AG20443 (cell line): ENCODE results near the gene DNAH2.
"Not testable (repeated sequence)": the region's sequence is repeated elsewhere in the genome, so short reads cannot be mapped to it uniquely, and the experiment has no call there.

Experiments
- DNase-seq: peaks from one replicate; pipeline ENCODE4 v3.0.0; 2012; ENCODE audit warnings: low spot score, mixed read lengths

Gene DNAH2

DNA sequence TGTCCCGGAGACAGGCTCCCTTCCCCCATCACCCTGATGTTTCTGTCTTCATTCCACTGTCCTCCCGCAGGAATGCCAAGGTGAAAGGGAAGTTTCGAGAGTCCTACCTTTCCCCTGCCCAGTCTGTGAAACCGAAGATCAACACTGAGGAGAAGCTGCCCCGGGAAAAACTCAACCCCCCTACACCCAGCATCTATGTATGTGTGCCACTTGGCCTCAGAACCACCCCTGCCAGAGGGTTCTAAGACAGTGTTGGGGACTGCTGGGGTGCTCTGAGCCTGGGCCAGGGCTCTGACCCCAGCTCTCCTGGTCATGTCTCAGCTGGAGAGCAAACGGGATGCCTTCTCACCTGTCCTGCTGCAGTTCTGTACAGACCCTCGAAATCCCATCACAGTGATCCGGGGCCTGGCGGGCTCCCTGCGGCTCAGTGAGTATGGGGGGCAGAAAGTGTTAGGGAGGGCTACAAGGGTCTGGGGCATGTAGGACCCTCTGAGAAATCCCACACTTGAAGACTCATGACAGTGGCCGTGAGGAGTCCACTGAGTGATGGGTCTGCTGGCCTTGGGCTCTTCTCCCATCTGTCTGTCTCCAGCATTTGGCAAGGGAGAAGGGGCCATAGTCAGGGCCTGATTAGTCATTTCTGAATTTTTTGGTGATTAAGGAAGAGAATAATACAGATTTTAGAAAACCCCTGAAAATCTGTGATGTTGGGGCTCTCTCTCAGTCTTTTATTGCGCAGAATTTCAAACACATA lies 132.4 kb downstream of the DNAH2 start:
- no peak for DNase-seq

DNA sequence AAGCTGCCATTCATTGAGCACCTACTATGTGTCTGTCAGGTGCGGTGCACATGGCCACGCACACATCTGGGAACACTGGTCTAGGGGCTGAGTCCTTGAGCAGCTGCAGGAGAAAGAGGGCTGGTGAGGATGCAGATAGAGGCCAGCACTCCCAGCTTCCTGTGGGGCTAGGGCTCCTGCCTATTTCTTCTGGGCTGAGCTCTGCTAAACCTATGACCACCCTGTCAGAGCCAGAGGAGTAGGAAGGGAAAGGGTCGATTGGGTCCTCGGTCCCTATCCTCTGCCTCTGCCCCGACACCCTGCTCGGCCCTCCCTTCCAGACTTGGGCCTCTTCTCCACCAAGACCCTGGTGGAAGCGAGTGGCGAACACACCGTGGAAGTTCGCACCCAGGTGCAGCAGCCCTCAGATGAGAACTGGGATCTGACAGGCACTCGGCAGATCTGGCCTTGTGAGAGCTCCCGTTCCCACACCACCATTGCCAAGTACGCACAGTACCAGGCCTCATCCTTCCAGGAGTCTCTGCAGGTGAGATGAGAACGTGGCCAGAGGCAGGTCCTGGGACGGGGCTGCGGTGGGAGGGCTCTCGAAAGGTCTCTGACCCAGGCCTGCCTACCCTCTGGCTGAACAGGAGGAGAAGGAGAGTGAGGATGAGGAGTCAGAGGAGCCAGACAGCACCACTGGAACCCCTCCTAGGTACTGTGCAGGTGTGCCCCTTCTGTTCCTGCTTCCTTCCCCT lies 133.3 kb downstream of the DNAH2 start:
- no peak for DNase-seq

DNA sequence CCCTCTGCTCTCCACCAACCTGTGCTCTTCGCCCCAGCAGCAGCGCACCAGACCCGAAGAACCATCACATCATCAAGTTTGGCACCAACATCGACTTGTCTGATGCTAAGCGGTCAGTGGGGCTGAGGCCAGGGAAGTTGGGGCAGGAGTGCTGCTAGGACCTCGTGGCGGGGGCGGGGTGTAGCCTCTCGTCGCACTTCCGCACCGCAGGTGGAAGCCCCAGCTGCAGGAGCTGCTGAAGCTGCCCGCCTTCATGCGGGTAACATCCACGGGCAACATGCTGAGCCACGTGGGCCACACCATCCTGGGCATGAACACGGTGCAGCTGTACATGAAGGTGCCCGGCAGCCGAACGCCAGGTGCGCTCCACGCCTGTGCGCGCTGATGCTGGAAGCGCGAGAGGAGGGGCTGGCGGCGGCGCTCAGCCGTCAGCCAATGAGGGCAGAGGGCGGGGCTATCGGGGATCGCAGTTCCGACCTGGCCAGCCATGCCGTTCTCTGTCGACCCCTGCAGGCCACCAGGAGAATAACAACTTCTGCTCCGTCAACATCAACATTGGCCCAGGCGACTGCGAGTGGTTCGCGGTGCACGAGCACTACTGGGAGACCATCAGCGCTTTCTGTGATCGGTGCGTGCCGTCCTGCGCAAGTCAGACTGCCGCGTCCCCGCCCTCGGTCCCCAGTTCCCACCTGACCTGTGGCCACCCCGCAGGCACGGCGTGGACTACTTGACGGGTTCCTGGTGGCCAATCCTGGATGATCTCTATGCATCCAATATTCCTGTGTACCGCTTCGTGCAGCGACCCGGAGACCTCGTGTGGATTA lies 134.1 kb downstream of the DNAH2 start:
- DNase-seq = peak; percentile 92

DNA sequence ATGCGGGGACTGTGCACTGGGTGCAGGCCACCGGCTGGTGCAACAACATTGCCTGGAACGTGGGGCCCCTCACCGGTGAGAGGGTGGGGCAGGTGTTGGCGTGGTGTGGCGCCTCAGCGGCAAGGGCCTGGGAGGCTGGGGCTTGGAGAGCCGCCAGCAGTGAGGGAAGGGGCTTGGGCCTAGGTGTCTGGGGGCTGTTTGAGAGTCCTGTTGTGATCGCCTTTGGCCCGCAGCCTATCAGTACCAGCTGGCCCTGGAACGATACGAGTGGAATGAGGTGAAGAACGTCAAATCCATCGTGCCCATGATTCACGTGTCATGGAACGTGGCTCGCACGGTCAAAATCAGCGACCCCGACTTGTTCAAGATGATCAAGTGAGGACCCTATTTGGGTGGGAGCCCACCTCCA lies 134.7 kb downstream of the DNAH2 start:
- no peak for DNase-seq

DNA sequence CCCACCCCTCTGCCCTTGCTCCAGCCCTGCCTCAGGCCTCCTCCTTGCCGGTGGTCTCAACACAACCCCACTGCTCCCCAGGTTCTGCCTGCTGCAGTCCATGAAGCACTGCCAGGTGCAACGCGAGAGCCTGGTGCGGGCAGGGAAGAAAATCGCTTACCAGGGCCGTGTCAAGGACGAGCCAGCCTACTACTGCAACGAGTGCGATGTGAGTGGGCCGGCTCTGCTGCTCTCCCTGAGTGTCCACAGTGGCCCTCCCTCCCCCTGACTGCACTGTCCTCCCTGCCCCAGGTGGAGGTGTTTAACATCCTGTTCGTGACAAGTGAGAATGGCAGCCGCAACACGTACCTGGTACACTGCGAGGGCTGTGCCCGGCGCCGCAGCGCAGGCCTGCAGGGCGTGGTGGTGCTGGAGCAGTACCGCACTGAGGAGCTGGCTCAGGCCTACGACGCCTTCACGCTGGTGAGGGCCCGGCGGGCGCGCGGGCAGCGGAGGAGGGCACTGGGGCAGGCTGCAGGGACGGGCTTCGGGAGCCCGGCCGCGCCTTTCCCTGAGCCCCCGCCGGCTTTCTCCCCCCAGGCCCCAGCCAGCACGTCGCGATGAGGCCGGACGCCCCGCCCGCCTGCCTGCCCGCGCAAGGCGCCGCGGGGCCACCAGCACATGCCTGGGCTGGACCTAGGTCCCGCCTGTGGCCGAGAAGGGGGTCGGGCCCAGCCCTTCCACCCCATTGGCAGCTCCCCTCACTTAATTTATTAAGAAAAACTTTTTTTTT lies 135.6 kb downstream of the DNAH2 start:
- no peak for DNase-seq

DNA sequence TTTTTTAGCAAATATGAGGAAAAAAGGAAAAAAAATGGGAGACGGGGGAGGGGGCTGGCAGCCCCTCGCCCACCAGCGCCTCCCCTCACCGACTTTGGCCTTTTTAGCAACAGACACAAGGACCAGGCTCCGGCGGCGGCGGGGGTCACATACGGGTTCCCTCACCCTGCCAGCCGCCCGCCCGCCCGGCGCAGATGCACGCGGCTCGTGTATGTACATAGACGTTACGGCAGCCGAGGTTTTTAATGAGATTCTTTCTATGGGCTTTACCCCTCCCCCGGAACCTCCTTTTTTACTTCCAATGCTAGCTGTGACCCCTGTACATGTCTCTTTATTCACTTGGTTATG lies 136.1 kb downstream of the DNAH2 start:
- DNase-seq = no peak

DNA sequence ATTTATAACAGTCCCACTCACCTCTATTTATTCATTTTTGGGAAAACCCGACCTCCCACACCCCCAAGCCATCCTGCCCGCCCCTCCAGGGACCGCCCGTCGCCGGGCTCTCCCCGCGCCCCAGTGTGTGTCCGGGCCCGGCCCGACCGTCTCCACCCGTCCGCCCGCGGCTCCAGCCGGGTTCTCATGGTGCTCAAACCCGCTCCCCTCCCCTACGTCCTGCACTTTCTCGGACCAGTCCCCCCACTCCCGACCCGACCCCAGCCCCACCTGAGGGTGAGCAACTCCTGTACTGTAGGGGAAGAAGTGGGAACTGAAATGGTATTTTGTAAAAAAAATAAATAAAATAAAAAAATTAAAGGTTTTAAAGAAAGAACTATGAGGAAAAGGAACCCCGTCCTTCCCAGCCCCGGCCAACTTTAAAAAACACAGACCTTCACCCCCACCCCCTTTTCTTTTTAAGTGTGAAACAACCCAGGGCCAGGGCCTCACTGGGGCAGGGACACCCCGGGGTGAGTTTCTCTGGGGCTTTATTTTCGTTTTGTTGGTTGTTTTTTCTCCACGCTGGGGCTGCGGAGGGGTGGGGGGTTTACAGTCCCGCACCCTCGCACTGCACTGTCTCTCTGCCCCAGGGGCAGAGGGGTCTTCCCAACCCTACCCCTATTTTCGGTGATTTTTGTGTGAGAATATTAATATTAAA lies 136.7 kb downstream of the DNAH2 start:
- DNase-seq = no peak

DNA sequence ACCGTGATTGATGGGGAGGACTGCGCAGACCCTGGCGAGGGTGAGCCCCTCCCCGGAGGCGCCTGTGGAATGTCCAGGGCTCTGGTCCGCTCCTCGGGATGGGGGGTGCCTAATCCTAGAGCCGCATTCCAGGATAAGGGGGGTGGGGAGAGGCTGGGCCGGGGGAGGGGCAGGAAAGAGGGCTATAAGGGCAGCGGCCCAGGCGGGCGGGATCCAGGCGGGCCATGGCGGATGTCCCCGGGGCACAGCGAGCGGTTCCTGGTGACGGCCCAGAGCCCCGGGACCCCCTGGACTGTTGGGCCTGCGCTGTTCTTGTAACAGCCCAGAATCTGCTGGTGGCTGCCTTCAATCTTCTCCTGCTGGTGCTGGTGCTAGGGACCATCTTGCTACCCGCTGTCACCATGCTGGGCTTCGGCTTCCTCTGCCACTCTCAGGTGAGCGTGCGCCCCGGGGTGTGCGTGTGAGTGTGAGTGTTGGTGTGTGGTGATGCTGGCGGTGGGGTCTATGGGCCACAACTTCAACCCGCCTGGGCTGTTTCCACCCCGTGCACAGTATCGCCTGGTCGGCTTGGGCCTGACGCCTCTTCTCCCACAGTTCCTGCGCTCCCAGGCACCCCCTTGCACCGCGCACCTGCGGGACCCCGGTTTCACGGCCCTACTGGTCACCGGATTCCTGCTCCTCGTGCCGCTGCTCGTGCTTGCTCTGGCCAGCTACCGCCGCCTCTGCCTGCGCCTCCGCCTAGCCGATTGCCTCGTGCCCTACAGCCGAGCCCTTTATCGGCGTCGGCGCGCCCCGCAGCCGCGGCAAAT lies 137.5 kb downstream of the DNAH2 start, which contains the start of gene TMEM88:
TSS of gene TMEM88 (plus strand) at position 216 of the 809 bp plus-strand sequence. CDS start at position 225, 9 bp downstream.
- no peak for DNase-seq

DNA sequence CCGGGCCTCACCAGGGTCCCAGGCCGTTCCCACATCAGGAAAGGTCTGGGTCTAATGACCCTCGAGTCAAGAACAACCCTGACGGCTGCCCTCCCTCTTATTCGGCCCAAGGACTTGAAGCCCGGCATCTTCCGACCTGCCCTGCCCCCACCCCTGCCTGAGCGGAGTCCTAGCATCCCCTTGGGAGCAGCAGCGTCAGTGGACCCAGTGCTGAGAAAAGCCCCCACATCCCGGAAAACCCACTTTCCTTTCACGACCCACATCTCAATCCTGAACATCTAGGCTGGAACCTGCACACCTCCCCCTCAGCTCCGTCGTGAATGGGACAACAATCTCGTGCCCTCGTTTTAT lies 138.1 kb downstream of the DNAH2 start:
- no peak for DNase-seq

DNA sequence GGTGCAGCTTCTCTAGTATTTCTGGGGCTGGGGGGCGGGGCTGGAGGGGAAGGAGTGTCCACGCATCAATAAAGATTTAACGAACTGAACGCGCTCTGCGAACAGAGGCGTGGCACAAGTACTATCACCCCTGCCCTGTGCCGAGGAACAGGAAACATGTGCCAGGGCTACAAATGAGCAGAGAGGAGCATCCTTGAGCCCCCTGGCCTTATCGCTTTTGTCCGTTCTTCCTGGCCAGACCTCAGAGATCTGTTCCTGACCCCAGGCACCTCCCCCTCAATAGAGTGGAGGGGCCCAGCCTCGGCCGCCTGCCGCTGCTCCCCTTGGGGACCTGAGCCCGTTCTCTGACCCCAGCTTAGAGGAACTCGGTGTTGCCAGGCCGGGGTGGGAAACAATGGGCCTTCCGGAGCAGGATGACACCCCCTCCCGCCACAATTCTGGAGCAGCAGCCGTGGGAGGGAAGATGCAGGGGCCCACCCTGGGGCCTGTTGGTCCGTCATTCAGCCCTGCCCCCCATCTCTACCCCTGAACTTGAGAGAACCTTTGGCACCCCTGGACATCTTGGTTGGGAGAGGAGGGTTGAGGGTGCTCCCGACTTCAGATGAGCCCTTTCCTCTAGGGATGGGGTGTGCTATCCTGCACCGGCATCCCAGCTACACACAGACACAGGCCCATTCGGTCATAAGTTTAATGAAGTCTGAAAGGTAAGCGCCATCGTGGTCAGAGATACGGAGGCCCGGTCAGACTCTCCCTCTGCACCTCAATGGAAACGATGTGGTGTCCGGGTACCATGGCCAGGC lies 138.7 kb downstream of the DNAH2 start:
- peak; percentile 15 for DNase-seq

DNA sequence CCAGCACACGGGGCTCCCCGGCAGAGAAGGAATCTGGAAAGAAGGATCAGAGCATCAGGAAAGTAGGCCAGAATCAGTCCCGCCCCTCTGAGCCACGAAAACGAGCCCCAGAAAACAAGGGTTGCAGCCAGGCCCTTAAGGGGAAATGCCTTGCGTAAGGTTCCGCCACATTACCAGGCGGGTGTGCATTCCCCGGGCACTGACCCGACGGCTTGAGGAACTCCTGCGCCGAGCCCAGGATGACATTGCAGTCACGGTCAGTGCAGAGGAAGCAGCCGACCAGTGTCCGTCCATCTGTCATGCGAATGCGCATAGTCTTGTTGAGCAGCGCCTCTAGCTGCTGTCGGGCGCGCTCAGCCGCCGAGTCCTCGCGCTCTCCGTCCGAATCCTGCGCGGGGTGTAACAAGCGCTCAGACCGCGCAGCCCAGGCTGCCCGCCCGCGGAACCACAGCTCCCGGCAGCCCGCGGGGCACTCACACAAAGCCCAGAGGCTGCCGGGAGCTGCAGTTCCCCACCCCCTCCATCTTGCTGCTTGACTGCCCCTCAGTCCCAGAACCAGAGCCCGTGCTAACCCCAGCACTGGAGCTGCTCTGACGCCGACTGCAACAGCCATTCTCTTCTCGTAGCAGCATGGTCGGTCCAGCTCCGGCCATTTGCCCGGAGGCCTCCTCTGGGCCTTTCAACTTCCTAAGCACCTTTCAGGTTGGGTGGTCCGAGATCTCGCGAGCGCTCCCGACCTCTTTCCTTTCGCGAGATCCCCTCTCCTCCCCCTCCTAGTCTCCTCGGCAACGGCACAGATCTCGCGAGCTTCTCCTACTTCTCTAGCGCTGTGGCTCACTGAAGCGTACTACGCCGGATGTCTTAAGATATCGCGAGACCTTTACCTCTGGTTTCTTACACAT lies 139.5 kb downstream of the DNAH2 start, which contains the start of gene NAA38:
TSS of gene NAA38 (minus strand) at position 749 of the 902 bp plus-strand sequence. CDS start at position 653, 96 bp downstream.
- DNase-seq = peak; percentile 94

DNA sequence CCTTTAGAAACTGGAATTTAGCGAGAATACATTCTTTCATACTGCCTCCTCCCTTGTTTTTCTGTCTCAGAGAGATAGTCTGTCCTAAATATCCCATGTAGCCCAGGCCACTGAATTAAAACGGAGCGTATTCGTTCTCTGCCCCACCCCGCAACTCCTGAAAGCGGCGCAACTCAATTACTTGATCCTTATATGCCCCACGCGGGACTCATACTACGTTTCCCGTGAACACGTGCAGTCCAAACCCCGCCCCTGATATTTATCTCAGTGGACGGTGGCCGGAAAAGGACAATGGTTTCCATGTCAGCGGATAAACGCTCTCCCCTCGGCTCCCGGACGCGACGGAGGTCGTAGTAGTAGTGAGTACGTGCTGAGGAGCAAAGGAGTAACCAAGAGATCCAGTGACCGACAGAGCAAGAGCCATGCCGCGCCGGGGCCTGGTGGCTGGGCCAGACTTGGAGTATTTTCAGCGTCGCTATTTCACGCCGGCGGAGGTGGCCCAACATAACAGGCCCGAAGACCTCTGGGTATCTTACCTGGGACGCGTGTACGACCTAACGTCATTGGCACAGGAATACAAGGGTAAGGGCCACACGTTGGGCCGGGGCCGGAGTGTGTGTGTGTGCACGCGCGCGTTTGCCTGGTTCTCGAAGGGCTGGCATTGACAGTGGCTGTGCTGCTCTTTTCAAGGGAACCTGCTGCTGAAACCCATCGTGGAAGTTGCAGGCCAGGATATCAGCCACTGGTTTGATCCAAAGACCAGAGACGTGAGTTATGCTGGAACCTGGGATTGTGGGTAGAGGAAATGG lies 140.4 kb downstream of the DNAH2 start, which contains the start of gene CYB5D1:
TSS of gene CYB5D1 (plus strand) at position 291 of the 809 bp plus-strand sequence. CDS start at position 423, 132 bp downstream.
- DNase-seq = peak; percentile 85

DNA sequence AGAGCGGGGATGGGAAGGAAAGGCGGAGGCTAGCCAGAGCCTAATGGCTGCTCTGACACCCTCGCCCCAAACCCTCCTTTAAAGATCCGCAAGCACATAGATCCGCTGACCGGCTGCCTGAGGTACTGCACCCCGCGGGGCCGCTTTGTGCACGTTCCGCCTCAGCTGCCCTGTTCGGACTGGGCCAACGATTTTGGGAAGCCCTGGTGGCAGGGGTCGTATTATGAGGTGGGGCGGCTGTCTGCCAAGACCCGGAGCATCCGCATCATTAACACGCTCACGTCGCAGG lies 140.9 kb downstream of the DNAH2 start:
- peak; percentile 80 for DNase-seq

DNA sequence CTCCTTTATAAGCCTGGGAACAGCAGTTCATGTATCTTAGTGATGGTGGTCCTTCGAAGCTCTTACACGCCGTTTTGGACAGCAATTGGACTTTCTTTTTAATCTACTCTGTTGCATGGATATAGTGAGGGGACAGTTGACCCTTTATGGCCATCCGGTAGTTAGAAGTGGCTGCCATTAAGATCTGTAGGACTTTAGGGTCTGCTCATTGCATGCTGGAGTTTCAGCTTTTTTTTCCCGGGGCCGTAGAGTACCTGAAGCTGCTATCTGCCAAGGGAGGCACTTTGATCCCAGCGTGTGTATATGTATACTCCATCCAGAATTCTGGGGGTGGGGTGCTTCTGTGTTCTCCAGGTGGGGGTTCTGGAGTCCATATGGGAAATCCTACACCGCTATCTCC lies 141.5 kb downstream of the DNAH2 start:
- DNase-seq = no peak

DNA sequence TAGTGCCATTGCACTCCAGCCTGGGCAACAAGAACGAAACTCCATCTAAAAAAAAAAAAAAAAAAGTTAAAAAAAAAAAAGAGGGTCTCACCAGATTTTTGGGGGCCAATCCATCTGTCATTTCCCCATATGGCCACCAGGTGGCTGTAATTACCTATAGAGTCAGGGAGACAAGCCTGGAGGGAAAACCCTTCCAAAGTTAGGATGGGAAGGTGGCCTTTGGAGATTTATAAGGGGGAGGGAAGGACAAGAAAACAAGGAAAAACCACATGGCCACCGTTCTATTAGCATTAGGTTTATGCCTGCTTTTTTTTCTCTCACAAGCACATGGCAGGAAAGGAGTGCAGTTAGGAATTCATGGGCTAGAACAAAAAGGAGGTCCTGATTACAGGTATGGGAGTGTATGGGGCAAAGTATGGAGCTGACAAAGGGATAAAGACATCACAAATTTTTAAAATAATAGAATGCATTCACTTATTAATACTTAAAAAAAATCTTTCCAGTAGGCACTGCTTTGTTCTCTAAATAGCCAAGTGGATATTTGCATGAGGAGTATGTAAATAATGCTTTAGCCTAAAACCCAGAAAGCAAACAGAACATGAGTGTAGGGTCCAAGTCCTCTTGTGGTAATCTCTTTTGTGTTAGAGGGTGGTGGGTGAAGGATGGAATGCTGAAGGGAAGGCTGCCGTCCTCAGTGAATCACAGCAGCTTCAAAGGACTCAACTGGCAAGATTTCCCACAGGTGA lies 145.3 kb downstream of the DNAH2 start:
- DNase-seq = peak; percentile 58

DNA sequence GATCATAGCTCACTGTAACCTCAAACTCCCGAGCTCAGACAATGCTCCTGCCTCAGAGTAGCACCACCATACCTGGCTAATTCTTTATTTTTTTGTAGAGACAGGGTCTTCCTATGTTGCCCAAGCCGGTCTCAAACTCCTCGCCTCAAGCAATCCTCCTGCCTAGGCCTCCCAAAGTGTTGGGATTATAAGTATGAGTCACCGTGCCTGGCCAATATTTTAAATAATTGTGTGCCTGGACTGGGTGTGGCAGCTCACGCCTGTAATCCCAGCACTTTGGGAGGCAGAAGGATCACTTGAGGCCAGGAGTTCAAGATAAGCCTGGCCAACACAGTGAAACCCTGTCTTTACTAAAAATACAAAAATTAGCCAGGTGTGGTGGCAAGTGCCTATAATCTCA lies 146.8 kb downstream of the DNAH2 start:
- DNase-seq = not testable (repeated sequence)
